IPS-11a (cell line): ENCODE data around the gene ILRUN.
"Not testable (repeated sequence)": the region's sequence is repeated elsewhere in the genome, so short reads cannot be mapped to it uniquely, and the experiment has no call there.

ENCODE experiments used
- H3K4me3 ChIP-seq: one replicate; pipeline ENCODE4 v1.5.1; 2013; ENCODE audit warnings: low read depth, low read length, control low read depth

Gene ILRUN

DNA sequence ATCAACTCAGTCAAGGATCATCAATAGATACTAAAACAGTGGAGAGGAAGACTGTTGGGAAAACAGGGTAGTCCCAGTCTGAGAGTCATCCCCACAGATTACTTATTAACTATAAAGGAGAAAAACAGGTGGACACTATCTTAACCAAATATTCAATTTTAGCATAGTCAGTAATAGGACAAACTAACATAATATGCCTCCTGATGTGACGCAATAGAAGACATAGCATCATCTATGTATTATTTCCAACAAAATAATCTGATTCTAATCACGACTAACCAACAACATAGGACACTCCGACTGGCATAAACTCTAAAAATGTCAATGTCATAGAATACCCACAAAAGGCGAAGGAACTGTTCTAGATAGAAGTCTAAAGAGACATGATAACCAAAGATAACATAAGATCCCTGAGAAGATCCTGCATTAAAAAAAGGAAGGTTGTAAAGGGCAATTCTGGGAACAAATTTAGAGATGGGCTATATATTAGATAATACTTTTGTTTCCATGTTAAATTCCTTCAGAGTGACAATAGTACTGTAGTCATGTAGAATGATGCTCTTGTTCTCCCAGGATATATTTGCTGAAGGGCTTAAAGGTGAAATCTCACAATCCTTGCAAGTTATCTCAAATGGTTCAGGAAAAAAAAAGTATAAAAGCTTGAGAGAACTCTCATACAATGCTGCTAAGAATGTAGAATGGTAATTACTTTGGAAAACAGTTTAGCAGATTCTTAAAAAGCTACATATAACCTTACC is 28.9 kb downstream of the ILRUN start:
- no peak overlapping the region for H3K4me3 ChIP-seq

- no peak overlapping the region for H3K4me3 ChIP-seq
Observed at GRCh38 chr6:34665019-34665418, 31.5 kb downstream of the ILRUN start.

DNA sequence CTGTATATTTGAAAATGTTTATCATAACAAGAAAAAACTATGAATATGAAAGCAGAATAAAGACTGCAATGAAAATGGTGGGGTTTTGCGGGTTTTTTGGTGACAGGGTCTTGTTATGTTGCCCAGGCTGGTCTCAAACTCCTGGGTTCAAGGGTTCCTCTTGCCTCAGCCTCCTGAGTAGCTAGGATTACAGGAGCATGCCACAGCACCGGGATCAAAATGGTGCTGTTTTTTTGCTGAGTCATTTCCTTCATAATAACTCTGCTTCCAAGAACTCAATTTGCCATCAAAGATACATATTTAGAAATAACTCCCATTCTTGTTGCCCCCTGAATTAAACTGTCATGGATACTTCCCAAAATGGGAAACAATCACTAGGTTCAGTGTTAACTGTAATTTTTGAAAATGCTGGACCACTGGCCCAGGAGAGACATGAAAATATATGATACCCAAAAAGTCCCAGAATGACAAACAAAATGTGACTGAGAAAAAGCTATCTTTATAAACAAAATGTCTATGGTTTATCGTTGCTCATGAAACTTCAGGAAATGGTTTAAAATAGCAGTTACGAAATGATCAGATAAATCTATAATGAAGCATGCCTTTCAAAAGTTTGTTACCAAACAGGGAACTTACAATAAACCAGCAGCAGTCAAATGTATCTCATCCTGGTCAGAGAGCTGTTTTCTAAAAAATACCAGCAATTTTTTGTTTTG is 32.2 kb downstream of the ILRUN start:
- H3K4me3 ChIP-seq, result no peak overlapping the region

GRCh38 chr6:34663831-34664255 is 32.7 kb downstream of the ILRUN start:
- no peak overlapping the region for H3K4me3 ChIP-seq

- H3K4me3 ChIP-seq, result no peak overlapping the region
Observed at GRCh38 chr6:34663371-34663770, 33.2 kb downstream of the ILRUN start.

DNA sequence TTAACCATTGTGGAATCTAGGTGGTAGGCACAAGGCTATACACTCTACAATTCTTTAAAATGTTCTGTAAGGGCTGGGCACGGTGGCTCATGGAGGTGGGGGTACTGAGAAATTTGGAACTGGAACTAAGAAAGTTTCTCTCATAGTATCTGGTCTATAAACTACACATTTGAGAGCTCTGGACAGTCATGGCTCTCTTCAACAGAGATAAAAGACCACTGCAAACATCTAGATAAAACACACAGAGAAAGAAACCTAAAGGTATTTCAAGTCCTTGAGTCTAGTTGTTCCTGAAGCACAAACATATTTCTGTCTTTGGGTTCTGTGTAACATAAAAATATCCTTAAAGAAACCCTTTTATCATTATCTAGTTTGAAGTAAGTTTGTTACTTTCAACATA is 35.2 kb downstream of the ILRUN start:
- H3K4me3 ChIP-seq, result no peak overlapping the region

- no peak overlapping the region for H3K4me3 ChIP-seq
Observed at GRCh38 chr6:34658605-34659265, 37.8 kb downstream of the ILRUN start.

GRCh38 chr6:34657979-34658480 is 38.5 kb downstream of the ILRUN start:
- H3K4me3 ChIP-seq, result not testable (repeated sequence)

- no peak overlapping the region for H3K4me3 ChIP-seq
Observed at GRCh38 chr6:34657307-34657978, 39.1 kb downstream of the ILRUN start.

GRCh38 chr6:34657037-34657306 is 39.6 kb downstream of the ILRUN start:
- H3K4me3 ChIP-seq, result no peak overlapping the region

- H3K4me3 ChIP-seq, result no peak overlapping the region
Observed at GRCh38 chr6:34656378-34657036, 40.1 kb downstream of the ILRUN start.

GRCh38 chr6:34655876-34656377 is 40.6 kb downstream of the ILRUN start:
- not testable (repeated sequence) for H3K4me3 ChIP-seq

- H3K4me3 ChIP-seq, result no peak overlapping the region
Observed at GRCh38 chr6:34654061-34654710, 42.4 kb downstream of the ILRUN start.

- H3K4me3 ChIP-seq, result no peak overlapping the region
Observed at GRCh38 chr6:34652263-34652662, 44.3 kb downstream of the ILRUN start.

DNA sequence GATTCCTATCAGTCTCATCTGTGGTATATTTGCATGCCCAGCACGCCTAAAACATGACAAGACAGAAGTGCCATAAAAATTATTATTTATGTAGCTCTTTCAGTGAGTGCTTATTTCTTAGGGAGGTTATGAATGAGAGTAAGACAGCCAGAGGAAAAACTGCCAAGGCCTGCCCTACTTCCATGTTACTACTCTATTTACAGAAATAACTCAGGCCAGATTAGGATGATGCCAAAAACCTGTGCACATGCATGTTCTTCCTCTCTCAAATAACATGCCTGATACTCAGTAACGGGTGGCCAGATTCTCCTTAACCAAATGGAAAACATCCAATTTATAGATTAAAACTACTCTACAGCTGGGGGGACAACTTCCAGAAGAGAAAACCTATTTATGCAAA is 45.7 kb downstream of the ILRUN start:
- H3K4me3 ChIP-seq, result no peak overlapping the region

DNA sequence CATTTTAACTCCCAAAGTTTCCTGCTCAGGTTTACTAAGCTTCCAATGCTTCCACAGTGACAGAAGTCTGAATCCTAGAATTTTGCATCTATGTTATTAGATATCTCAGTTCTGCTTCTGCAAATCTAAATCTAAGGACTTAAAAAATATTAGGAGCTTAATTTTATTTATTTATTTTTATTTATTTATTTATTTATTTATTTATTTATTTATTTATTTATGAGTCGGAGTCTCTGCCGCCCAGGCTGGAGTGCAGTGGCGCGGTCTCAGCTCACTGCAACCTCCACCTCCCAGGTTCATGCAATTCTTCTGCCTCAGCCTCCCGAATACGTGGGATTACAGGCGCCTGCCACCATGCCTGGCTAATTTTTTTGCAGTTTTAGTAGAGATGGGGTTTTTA is 46.3 kb downstream of the ILRUN start:
- H3K4me3 ChIP-seq, result not testable (repeated sequence)

DNA sequence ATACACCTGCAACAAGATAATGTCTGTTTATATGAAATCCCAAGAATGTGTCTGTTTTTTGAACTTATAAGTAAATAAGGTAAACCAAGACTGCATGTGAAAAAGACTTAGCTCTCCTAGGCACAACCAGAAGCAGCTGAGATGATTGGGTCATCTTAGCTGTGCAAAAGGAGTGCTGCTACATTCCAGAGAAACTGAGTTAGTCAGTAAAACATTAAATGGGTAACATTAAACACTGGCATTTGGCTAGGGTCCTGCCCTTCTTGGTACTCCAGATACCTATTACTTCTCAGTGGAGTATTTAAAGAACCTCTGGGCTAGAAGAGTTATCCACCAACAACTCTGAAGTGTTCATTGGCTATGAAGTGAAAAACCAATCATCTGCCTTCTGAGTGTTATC is 47.8 kb downstream of the ILRUN start:
- H3K4me3 ChIP-seq, result no peak overlapping the region
